CD4-positive, alpha-beta T cell (primary cell): ENCODE results near the gene TMEM100. TPM values are rescaled to one million over a fixed set of nuclear protein-coding genes. Genes with fewer than 3 reads are reported as not detected.

ENCODE experiments used
- ATAC-seq: fragments of 200-7000 bp; cut with Tn5 transposase; one replicate; pipeline ENCODE4 v1.10.0; 2022; ENCODE audit warnings: mild to moderate bottlenecking; ENCODE audit not compliant: poor library complexity
- CTCF ChIA-PET: fragments of 350-600 bp; sonication (Branson Sonifier 250); formaldehyde crosslinking; loops from one replicate; lab custom pipeline; 2021; ENCODE audit warnings: antibody characterized with exemption, inconsistent platforms; lab: Charles Lee
- POLR2A ChIA-PET: fragments of 350-600 bp; sonication (Branson Sonifier 250); formaldehyde crosslinking; loops from one replicate; lab custom pipeline; 2021; ENCODE audit warnings: antibody characterized with exemption, inconsistent platforms; lab: Charles Lee
- DNase-seq, 14 experiments: peaks; one replicate each; pipeline ENCODE4 v3.0.0-alpha.2; 2013 to 2020; ENCODE audit warnings: mixed read lengths in 2 of 14
- H3K27ac ChIP-seq, 2 donors: one replicate each; pipeline versions ENCODE4 v1.5.1 to v1.7.0; 2013; ENCODE audit warnings: low read length in 2 of 2, low read depth in 1 of 2, mild to moderate bottlenecking in 1 of 2
- H3K27me3 ChIP-seq, 2 experiments: 1 replicate in 1 of 2; 2 replicates in 1 of 2; pipeline versions ENCODE4 v1.6.1 to v1.7.0; 2013; ENCODE audit warnings: low read length in 2 of 2, control low read depth in 1 of 2, mild to moderate bottlenecking in 1 of 2, moderate library complexity in 1 of 2; ENCODE audit not compliant: insufficient read depth in 2 of 2, control insufficient read depth in 1 of 2
- H3K36me3 ChIP-seq: one replicate; pipeline ENCODE4 v1.6.1; 2013; ENCODE audit warnings: low read length, control low read depth; ENCODE audit not compliant: insufficient read depth
- H3K4me1 ChIP-seq: one replicate; pipeline ENCODE4 v1.6.1; 2013; ENCODE audit warnings: low read length, control low read depth; ENCODE audit not compliant: insufficient read depth
- H3K4me3 ChIP-seq: one replicate; pipeline ENCODE4 v1.5.1; 2013; ENCODE audit warnings: mild to moderate bottlenecking, low read length, moderate library complexity
- H3K9me3 ChIP-seq, 2 experiments: 1 replicate in 1 of 2; 2 replicates in 1 of 2; pipeline versions ENCODE4 v1.6.1 to v1.7.0; 2013; ENCODE audit warnings: low read length in 2 of 2, mild to moderate bottlenecking in 2 of 2, control low read depth in 1 of 2, moderate library complexity in 1 of 2; ENCODE audit not compliant: control insufficient read depth in 1 of 2, insufficient read depth in 1 of 2
- H3K27ac Mint-ChIP-seq: one replicate; pipeline ENCODE4 v1.8.0; 2020; ENCODE audit warnings: mixed read lengths
- H3K27me3 Mint-ChIP-seq: one replicate; pipeline ENCODE4 v1.8.0; 2021; ENCODE audit warnings: mixed read lengths
- H3K36me3 Mint-ChIP-seq: one replicate; pipeline ENCODE4 v1.8.0; 2021; ENCODE audit warnings: low read depth, mixed read lengths
- H3K4me1 Mint-ChIP-seq: one replicate; pipeline ENCODE4 v1.8.0; 2021; ENCODE audit warnings: low read depth, mixed read lengths
- H3K4me3 Mint-ChIP-seq: one replicate; pipeline ENCODE4 v1.8.0; 2020; ENCODE audit warnings: mild to moderate bottlenecking, mixed read lengths
- H3K9me3 Mint-ChIP-seq: one replicate; pipeline ENCODE4 v1.8.0; 2020; ENCODE audit warnings: mixed read lengths
- intact Hi-C, 2 experiments: fragments of 100-400 bp; cut with DNase I in 1 of 2; cut with micrococcal nuclease in 1 of 2; formaldehyde crosslinking; loops; one replicate each; pipeline versions ENCODE4 v1.15.1 to v1.9.0; 2023 to 2025; cut with DNase I, micrococcal nuclease
- total RNA-seq, 174 experiments: library from RNA in 2 of 174; stranded (reverse) in 2 of 174; gene quantifications; one replicate each; pipeline ENCODE4 v1.2.3 and lab custom pipeline; 2021 to 2026
- TF ChIP-seq, protein P1 (sequence below): fragments of 200-600 bp; IDR thresholded peaks from one replicate; pipeline ENCODE4 v1.8.0; 2022; ENCODE audit warnings: antibody characterized with exemption, mild to moderate bottlenecking

Gene TMEM100
- total RNA-seq, 2 experiments from 2014 or later = not detected

DNA sequence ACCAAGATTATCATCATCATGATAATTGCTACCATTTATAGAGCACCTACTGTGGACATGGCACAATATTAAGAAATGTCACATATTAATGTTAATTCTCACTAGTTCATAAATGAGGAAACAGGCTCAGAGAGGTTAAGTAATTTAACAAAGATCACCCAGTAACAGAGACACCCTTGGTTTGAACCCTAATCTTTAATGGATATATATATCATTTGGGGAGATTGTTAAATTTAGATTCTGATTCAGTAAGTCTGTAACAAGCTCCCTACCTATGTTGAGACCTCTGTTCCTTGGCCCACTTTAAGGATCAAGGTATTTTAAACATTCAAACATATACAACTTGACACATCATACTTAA is 804 bp upstream of the TMEM100 start:
- H3K36me3 Mint-ChIP-seq = no peaks in the 10 kb centered on the region
- Histone ChIP-seq H3K9me3 (no peaks in the 10 kb centered on the region), H3K27me3 (peaks cover 15 to 26% of the 10 kb centered on the region in 2 experiments), H3K36me3 (no peaks in the 10 kb centered on the region), H3K4me1 (no peaks in the 10 kb centered on the region), H3K27ac (no peak overlapping the region), H3K4me3 (no peak overlapping the region)
- no peaks in the 10 kb centered on the region for H3K4me1 Mint-ChIP-seq
- ChIA-PET CTCF (interaction anchor here (1.8 kb wide), 1 partner anchor 12 kb away, joined by 6 read pairs; no protein-coding TSS in a partner anchor), POLR2A (no interaction called here)
- H3K9me3 Mint-ChIP-seq = no peaks in the 10 kb centered on the region
- peaks cover 51% of the 10 kb centered on the region for H3K27me3 Mint-ChIP-seq
- ATAC-seq (no peak), DNase-seq (no peak)
- no peak overlapping the region for H3K27ac Mint-ChIP-seq
- TF ChIP-seq, protein P1, sequence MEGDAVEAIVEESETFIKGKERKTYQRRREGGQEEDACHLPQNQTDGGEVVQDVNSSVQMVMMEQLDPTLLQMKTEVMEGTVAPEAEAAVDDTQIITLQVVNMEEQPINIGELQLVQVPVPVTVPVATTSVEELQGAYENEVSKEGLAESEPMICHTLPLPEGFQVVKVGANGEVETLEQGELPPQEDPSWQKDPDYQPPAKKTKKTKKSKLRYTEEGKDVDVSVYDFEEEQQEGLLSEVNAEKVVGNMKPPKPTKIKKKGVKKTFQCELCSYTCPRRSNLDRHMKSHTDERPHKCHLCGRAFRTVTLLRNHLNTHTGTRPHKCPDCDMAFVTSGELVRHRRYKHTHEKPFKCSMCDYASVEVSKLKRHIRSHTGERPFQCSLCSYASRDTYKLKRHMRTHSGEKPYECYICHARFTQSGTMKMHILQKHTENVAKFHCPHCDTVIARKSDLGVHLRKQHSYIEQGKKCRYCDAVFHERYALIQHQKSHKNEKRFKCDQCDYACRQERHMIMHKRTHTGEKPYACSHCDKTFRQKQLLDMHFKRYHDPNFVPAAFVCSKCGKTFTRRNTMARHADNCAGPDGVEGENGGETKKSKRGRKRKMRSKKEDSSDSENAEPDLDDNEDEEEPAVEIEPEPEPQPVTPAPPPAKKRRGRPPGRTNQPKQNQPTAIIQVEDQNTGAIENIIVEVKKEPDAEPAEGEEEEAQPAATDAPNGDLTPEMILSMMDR = no peak
- intact Hi-C loops = no loop called here
- no peak overlapping the region for H3K4me3 Mint-ChIP-seq

DNA sequence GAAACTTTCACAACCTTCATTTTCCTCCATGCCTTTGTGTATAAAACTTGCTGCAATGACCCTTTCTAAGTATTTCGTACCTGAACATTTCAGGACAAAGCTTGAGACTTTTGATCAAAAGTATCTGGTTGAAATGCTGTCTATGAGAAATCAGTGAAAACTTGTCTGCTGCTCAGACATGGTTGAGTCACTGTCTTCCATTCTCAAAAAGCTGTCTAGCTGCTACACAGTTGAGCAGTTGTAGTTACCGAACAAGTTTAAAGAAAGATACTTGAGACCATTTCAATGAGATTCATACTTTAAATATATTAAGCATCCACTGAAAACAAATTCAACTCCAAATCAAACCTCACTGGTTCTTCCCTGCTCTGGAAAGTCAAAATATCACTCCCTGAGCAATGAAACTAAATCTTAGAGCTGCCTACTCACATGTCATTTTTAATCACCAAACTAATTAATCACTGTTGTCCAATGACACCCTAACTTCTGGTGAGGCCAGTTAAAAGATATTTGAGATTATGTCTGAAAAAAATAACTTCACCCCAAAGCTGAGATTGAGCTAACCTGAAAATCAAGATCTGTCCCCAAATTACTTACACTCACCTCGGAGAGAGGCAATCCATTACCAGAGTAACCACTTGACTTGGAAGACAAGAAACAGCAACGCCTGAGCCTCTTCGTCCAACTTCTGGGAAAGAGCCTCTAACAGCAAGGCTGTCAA is 488 bp downstream of the TMEM100 start:
- H3K27ac Mint-ChIP-seq = no peak overlapping the region
- ATAC-seq = no peak

DNA sequence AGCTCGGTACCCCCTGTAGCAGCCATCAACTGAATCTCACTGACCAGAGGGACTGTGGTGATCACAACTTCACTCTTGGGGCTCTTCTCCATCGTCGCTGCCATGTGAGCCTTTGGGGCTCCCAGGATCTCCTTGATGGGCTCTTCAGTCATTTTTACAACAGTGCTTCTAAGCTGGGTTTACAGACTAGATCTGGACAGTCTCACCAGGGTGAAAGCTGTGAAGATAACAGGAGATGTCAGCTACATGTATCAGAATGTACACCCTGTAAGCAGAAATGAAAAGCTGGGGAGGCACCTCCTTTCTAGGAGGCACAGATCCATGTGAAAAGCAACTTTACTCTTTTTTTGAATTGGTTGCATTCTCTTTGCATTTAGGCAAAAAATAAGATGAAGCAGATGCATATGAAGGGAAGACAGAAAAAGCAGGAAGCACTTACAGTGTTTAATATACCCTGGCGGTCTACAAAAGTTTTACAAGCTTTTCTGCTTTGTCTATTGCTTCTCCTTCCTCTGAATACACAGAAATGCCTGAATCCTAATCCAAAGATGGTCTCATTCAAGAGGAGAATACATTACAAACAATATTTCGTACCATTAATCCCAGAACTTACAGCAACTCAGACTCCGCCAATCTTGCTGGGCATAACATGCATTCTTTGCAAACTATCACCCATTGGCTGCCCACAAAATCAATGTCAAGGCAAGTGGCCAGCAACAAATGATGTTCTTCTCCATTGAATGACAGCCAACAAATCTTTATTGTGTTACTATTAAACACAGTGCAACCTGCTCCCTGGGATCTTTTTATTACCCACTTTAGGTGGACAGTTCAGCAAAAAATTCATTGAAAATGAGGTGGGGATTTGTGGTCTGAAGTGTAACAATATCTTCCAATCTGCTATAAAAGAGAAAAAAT is 1.5 kb downstream of the TMEM100 start:
- Mint-ChIP-seq H3K36me3 (no peaks in the 10 kb centered on the region), H3K27me3 (peaks cover 39% of the 10 kb centered on the region), H3K9me3 (no peaks in the 10 kb centered on the region), H3K4me3 (no peak overlapping the region), H3K27ac (no peak overlapping the region), H3K4me1 (no peaks in the 10 kb centered on the region)
- intact Hi-C loops = no loop called here
- Histone ChIP-seq H3K4me3 (no peak overlapping the region), H3K4me1 (no peaks in the 10 kb centered on the region), H3K36me3 (no peaks in the 10 kb centered on the region), H3K9me3 (no peaks in the 10 kb centered on the region), H3K27me3 (peaks cover 12 to 17% of the 10 kb centered on the region in 2 experiments), H3K27ac (no peak overlapping the region)
- ATAC-seq (no peak), DNase-seq (no peak)
- TF ChIP-seq, protein P1 = no peak
- ChIA-PET CTCF (no interaction called here), POLR2A (no interaction called here)

More for the DNA sequence above, 488 bp downstream of the TMEM100 start:
- intact Hi-C loops = no loop called here
- TF ChIP-seq, protein P1 = no peak
- no peak for DNase-seq
- CTCF ChIA-PET = interaction anchor here (1.8 kb wide), 1 partner anchor 13 kb away, joined by 6 read pairs; no protein-coding TSS in a partner anchor
- Histone ChIP-seq H3K27me3 (peaks cover 15 to 17% of the 10 kb centered on the region in 2 experiments), H3K27ac (no peak overlapping the region), H3K9me3 (no peaks in the 10 kb centered on the region), H3K4me3 (no peak overlapping the region), H3K4me1 (no peaks in the 10 kb centered on the region), H3K36me3 (no peaks in the 10 kb centered on the region)
- Mint-ChIP-seq H3K9me3 (no peaks in the 10 kb centered on the region), H3K4me1 (no peaks in the 10 kb centered on the region), H3K27me3 (peaks cover 48% of the 10 kb centered on the region), H3K36me3 (no peaks in the 10 kb centered on the region), H3K4me3 (no peak overlapping the region)
- POLR2A ChIA-PET = no interaction called here
